Activated CD8-positive, alpha-beta memory T cell treated with anti-CD3 and anti-CD28 coated beads for 36 hours (primary cell): Measurements from ENCODE around the gene ZNF474. TPM values are rescaled to one million over a fixed set of nuclear protein-coding genes. Genes with fewer than 3 reads are reported as not detected.

Experiments
- CTCF ChIA-PET: fragments of 350-600 bp; sonication (Branson Sonifier 250); formaldehyde crosslinking; loops from one replicate; lab custom pipeline; 2021; ENCODE audit warnings: antibody characterized with exemption; lab: Charles Lee
- POLR2A ChIA-PET: fragments of 350-600 bp; sonication (Branson Sonifier 250); formaldehyde crosslinking; loops from one replicate; lab custom pipeline; 2021; ENCODE audit warnings: antibody characterized with exemption; lab: Charles Lee
- total RNA-seq, 2 experiments: library from RNA; stranded (reverse); gene quantifications; one replicate each; pipeline ENCODE4 v1.2.3, GENCODE V29; 2021

The ZNF474 gene
- total RNA-seq, 2 experiments from 2014 or later = not detected

- CTCF ChIA-PET = no interaction called here
These were observed 71.5 kb downstream of the ZNF474 start for GRCh38 chr5:122200865-122201264.

GRCh38 chr5:122201365-122201764, 72.0 kb downstream of the ZNF474 start:
- CTCF ChIA-PET = no interaction called here
- POLR2A ChIA-PET = no interaction called here

More at GRCh38 chr5:122200865-122201264, 71.5 kb downstream of the ZNF474 start:
- POLR2A ChIA-PET = no interaction called here

- ChIA-PET POLR2A (no interaction called here), CTCF (no interaction called here)
These were observed 73.6 kb downstream of the ZNF474 start for GRCh38 chr5:122202952-122203351.

Other genes with a start within 250 kb of the ZNF474 start
- gene SRFBP1, start 167.6 kb upstream of the ZNF474 start, total RNA-seq = 10 to 100 TPM; 18.9 to 19.1 TPM
- not detected for gene LOX, start 51.3 kb upstream of the ZNF474 start, total RNA-seq
- gene SNCAIP, start 182.7 kb downstream of the ZNF474 start, total RNA-seq = not detected